CD4-positive, alpha-beta T cell (primary cell): ENCODE measurements around the gene PNKD. TPM values are rescaled to one million over a fixed set of nuclear protein-coding genes. Genes with fewer than 3 reads are reported as not detected.

ENCODE experiments used
- ATAC-seq: fragments of 200-7000 bp; cut with Tn5 transposase; one replicate; pipeline ENCODE4 v1.10.0; 2022; ENCODE audit warnings: mild to moderate bottlenecking; ENCODE audit not compliant: poor library complexity
- CTCF ChIA-PET: fragments of 350-600 bp; sonication (Branson Sonifier 250); formaldehyde crosslinking; loops from one replicate; lab custom pipeline; 2021; ENCODE audit warnings: antibody characterized with exemption, inconsistent platforms; lab: Charles Lee
- POLR2A ChIA-PET: fragments of 350-600 bp; sonication (Branson Sonifier 250); formaldehyde crosslinking; loops from one replicate; lab custom pipeline; 2021; ENCODE audit warnings: antibody characterized with exemption, inconsistent platforms; lab: Charles Lee
- DNase-seq, 14 experiments: peaks; one replicate each; pipeline ENCODE4 v3.0.0-alpha.2; 2013 to 2020; ENCODE audit warnings: mixed read lengths in 2 of 14
- H3K27ac ChIP-seq, 2 donors: one replicate each; pipeline versions ENCODE4 v1.5.1 to v1.7.0; 2013; ENCODE audit warnings: low read length in 2 of 2, low read depth in 1 of 2, mild to moderate bottlenecking in 1 of 2
- H3K27me3 ChIP-seq, 2 experiments: 1 replicate in 1 of 2; 2 replicates in 1 of 2; pipeline versions ENCODE4 v1.6.1 to v1.7.0; 2013; ENCODE audit warnings: low read length in 2 of 2, control low read depth in 1 of 2, mild to moderate bottlenecking in 1 of 2, moderate library complexity in 1 of 2; ENCODE audit not compliant: insufficient read depth in 2 of 2, control insufficient read depth in 1 of 2
- H3K36me3 ChIP-seq: one replicate; pipeline ENCODE4 v1.6.1; 2013; ENCODE audit warnings: low read length, control low read depth; ENCODE audit not compliant: insufficient read depth
- H3K4me1 ChIP-seq: one replicate; pipeline ENCODE4 v1.6.1; 2013; ENCODE audit warnings: low read length, control low read depth; ENCODE audit not compliant: insufficient read depth
- H3K4me3 ChIP-seq: one replicate; pipeline ENCODE4 v1.5.1; 2013; ENCODE audit warnings: mild to moderate bottlenecking, low read length, moderate library complexity
- H3K9me3 ChIP-seq, 2 experiments: 1 replicate in 1 of 2; 2 replicates in 1 of 2; pipeline versions ENCODE4 v1.6.1 to v1.7.0; 2013; ENCODE audit warnings: low read length in 2 of 2, mild to moderate bottlenecking in 2 of 2, control low read depth in 1 of 2, moderate library complexity in 1 of 2; ENCODE audit not compliant: control insufficient read depth in 1 of 2, insufficient read depth in 1 of 2
- H3K27ac Mint-ChIP-seq: one replicate; pipeline ENCODE4 v1.8.0; 2020; ENCODE audit warnings: mixed read lengths
- H3K27me3 Mint-ChIP-seq: one replicate; pipeline ENCODE4 v1.8.0; 2021; ENCODE audit warnings: mixed read lengths
- H3K36me3 Mint-ChIP-seq: one replicate; pipeline ENCODE4 v1.8.0; 2021; ENCODE audit warnings: low read depth, mixed read lengths
- H3K4me1 Mint-ChIP-seq: one replicate; pipeline ENCODE4 v1.8.0; 2021; ENCODE audit warnings: low read depth, mixed read lengths
- H3K4me3 Mint-ChIP-seq: one replicate; pipeline ENCODE4 v1.8.0; 2020; ENCODE audit warnings: mild to moderate bottlenecking, mixed read lengths
- H3K9me3 Mint-ChIP-seq: one replicate; pipeline ENCODE4 v1.8.0; 2020; ENCODE audit warnings: mixed read lengths
- intact Hi-C, 2 experiments: fragments of 100-400 bp; cut with DNase I in 1 of 2; cut with micrococcal nuclease in 1 of 2; formaldehyde crosslinking; loops; one replicate each; pipeline versions ENCODE4 v1.15.1 to v1.9.0; 2023 to 2025; cut with DNase I, micrococcal nuclease
- total RNA-seq, 174 experiments: library from RNA in 2 of 174; stranded (reverse) in 2 of 174; gene quantifications; one replicate each; pipeline ENCODE4 v1.2.3 and lab custom pipeline; 2021 to 2026
- TF ChIP-seq, protein P1 (sequence below): fragments of 200-600 bp; IDR thresholded peaks from one replicate; pipeline ENCODE4 v1.8.0; 2022; ENCODE audit warnings: antibody characterized with exemption, mild to moderate bottlenecking

The PNKD gene
- total RNA-seq, 2 experiments from 2014 or later: 9.2 to 10.6 TPM

DNA sequence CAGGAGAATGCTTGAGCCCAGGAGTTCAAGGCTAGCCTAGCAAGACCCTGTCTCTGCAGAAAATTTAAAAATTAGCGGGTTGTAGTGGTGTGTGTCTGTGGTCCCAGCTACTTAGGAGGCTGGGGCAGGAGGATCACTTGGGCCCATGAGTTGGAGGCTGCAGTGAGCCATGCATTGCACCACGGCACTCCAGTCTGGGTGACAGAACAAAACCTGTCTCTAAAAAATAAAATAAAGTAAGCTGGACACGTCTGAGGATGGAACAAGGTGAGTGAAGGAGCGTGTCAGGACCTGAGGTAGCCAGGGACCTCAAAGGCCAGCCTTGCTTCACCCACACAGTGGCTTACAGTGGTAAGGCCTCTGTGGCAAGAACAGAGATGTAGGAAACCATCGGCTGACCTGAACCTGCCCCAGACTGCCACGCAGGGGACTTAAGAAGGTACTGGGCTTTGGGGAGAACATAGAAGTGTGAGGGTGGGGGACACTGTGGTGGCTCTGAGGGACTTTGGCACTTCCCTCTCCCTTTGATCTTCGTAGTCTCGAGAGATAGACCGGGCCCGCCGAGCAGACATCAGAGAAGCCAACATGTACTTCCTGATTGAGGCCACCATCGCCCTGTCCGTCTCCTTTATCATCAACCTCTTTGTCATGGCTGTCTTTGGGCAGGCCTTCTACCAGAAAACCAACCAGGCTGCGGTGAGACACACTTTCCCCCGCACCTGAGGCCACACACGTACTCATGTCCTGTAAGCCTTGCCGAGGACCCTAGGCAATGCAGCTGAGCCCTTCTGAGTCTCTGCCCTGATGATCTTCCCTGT, 119.2 kb downstream of the PNKD start:
- Mint-ChIP-seq H3K27me3 (no peaks in the 10 kb centered on the region), H3K27ac (no peak overlapping the region), H3K36me3 (no peaks in the 10 kb centered on the region), H3K4me3 (no peak overlapping the region), H3K4me1 (peaks cover 14% of the 10 kb centered on the region), H3K9me3 (no peaks in the 10 kb centered on the region)
- DNase-seq: no peak
- CTCF ChIA-PET: no interaction called here
- no peak overlapping the region for H3K27ac ChIP-seq
- POLR2A ChIA-PET: interaction anchor here (1.4 kb wide), 1 partner anchor 8 kb away, joined by 3 read pairs; no protein-coding TSS in a partner anchor
- H3K27me3 ChIP-seq: no peaks in the 10 kb centered on the region
- no peaks in the 10 kb centered on the region for H3K36me3 ChIP-seq
- H3K9me3 ChIP-seq: no peaks in the 10 kb centered on the region
- H3K4me1 ChIP-seq: peaks cover 23% of the 10 kb centered on the region
- no peak for ATAC-seq
- no peak overlapping the region for H3K4me3 ChIP-seq
- TF ChIP-seq, protein P1, sequence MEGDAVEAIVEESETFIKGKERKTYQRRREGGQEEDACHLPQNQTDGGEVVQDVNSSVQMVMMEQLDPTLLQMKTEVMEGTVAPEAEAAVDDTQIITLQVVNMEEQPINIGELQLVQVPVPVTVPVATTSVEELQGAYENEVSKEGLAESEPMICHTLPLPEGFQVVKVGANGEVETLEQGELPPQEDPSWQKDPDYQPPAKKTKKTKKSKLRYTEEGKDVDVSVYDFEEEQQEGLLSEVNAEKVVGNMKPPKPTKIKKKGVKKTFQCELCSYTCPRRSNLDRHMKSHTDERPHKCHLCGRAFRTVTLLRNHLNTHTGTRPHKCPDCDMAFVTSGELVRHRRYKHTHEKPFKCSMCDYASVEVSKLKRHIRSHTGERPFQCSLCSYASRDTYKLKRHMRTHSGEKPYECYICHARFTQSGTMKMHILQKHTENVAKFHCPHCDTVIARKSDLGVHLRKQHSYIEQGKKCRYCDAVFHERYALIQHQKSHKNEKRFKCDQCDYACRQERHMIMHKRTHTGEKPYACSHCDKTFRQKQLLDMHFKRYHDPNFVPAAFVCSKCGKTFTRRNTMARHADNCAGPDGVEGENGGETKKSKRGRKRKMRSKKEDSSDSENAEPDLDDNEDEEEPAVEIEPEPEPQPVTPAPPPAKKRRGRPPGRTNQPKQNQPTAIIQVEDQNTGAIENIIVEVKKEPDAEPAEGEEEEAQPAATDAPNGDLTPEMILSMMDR: no peak
- intact Hi-C loops: loop anchor here in 1 of 2 experiments (10.0 kb wide), 1 partner anchor 205 kb away; no protein-coding TSS in a partner anchor

GRCh38 chr2:218391202-218391601, 120.9 kb downstream of the PNKD start:
- H3K4me1 Mint-ChIP-seq: peaks cover 28% of the 10 kb centered on the region
- TF ChIP-seq, protein P1: no peak
- H3K9me3 Mint-ChIP-seq: no peaks in the 10 kb centered on the region
- H3K9me3 ChIP-seq: no peaks in the 10 kb centered on the region
- H3K4me3 ChIP-seq: no peak overlapping the region
- H3K36me3 ChIP-seq: no peaks in the 10 kb centered on the region
- intact Hi-C loops: loop anchor here in 1 of 2 experiments (10.0 kb wide), 1 partner anchor 206 kb away; no protein-coding TSS in a partner anchor
- no peak overlapping the region for H3K27ac ChIP-seq
- ChIA-PET CTCF (no interaction called here), POLR2A (no interaction called here)
- ATAC-seq (no peak), DNase-seq (no peak)
- no peak overlapping the region for H3K27ac Mint-ChIP-seq
- H3K27me3 Mint-ChIP-seq: no peaks in the 10 kb centered on the region
- H3K27me3 ChIP-seq: no peaks in the 10 kb centered on the region
- peaks cover 2% of the 10 kb centered on the region for H3K36me3 Mint-ChIP-seq
- peaks cover 37% of the 10 kb centered on the region for H3K4me1 ChIP-seq
- H3K4me3 Mint-ChIP-seq: no peak overlapping the region

DNA sequence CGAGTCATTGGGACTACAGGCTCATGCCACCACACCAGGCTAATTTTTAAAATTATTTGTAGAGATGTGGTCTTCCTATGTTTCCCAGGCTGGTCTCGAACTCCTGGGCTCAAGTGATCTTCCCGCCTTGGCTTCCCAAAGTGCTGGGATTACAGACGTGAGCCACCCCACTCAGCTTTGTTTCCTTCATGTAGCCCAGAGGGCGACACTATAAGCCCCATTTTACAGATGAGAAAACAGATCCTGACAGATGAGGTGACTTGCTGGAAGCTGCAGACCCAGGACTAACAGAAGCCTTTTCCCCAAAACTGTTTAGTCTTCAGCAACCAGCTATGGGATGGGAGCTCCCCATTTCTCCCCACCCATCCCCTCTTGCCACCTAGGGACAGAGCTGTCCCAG, 122.1 kb downstream of the PNKD start:
- Histone ChIP-seq H3K27ac (no peak overlapping the region), H3K4me1 (peaks cover 42% of the 10 kb centered on the region), H3K36me3 (no peaks in the 10 kb centered on the region), H3K27me3 (no peaks in the 10 kb centered on the region), H3K4me3 (no peak overlapping the region), H3K9me3 (no peaks in the 10 kb centered on the region)
- Mint-ChIP-seq H3K27ac (no peak overlapping the region), H3K4me3 (no peak overlapping the region), H3K4me1 (peaks cover 35% of the 10 kb centered on the region), H3K36me3 (peaks cover 11% of the 10 kb centered on the region), H3K27me3 (no peaks in the 10 kb centered on the region), H3K9me3 (no peaks in the 10 kb centered on the region)
- intact Hi-C loops: loop anchor here in 1 of 2 experiments (10.0 kb wide), 1 partner anchor 208 kb away; no protein-coding TSS in a partner anchor
- CTCF ChIA-PET: interaction anchor here (0.6 to 1.3 kb wide), 2 partner anchors 91 to 819 kb away, joined by 3 to 4 read pairs; no protein-coding TSS in a partner anchor
- DNase-seq: no peak
- no peak for ATAC-seq
- POLR2A ChIA-PET: interaction anchor here (0.6 to 1.3 kb wide), 3 partner anchors 25 to 122 kb away, joined by 3 to 4 read pairs (median 3); partner anchors contain the start of genes AAMP and PNKD
- TF ChIP-seq, protein P1: no peak
